Inflammatory macrophage treated with lipopolysaccharide for 4 hours (primary cell): Measurements from ENCODE around the gene POLA1.

Source experiments
- DNase-seq: peaks from one replicate; pipeline ENCODE4 v3.0.0-alpha.2; 2020

POLA1 gene

GRCh38 chrX:24886916-24887315 is 193.2 kb downstream of the POLA1 start:
- DNase-seq: no peak

GRCh38 chrX:24890677-24891076 is 197.0 kb downstream of the POLA1 start:
- DNase-seq: no peak

GRCh38 chrX:24899391-24899790 is 205.7 kb downstream of the POLA1 start:
- DNase-seq: no peak

- DNase-seq: no peak
Measured at GRCh38 chrX:24900234-24900633, 206.5 kb downstream of the POLA1 start.

GRCh38 chrX:24902806-24903205 is 209.1 kb downstream of the POLA1 start:
- no peak for DNase-seq

- DNase-seq: no peak
Measured at GRCh38 chrX:24918715-24919114, 225.0 kb downstream of the POLA1 start.

GRCh38 chrX:24920769-24921168 is 227.1 kb downstream of the POLA1 start:
- no peak for DNase-seq

- no peak for DNase-seq
Measured at GRCh38 chrX:24925430-24925829, 231.7 kb downstream of the POLA1 start.

GRCh38 chrX:24927372-24927771 is 233.7 kb downstream of the POLA1 start:
- no peak for DNase-seq

GRCh38 chrX:24928114-24928513 is 234.4 kb downstream of the POLA1 start:
- DNase-seq: no peak

- no peak for DNase-seq
Measured at GRCh38 chrX:24934279-24934678, 240.6 kb downstream of the POLA1 start.

- DNase-seq: no peak
Measured at GRCh38 chrX:24945009-24945408, 251.3 kb downstream of the POLA1 start.

GRCh38 chrX:24946369-24946768 is 252.7 kb downstream of the POLA1 start:
- no peak for DNase-seq

- no peak for DNase-seq
Measured at GRCh38 chrX:24954732-24955131, 261.0 kb downstream of the POLA1 start.

GRCh38 chrX:24955372-24955930 is 261.7 kb downstream of the POLA1 start:
- DNase-seq: no peak

GRCh38 chrX:24956828-24957227 is 263.1 kb downstream of the POLA1 start:
- DNase-seq: no peak

- no peak for DNase-seq
Measured at GRCh38 chrX:24961809-24962208, 268.1 kb downstream of the POLA1 start.

GRCh38 chrX:24963823-24964222 is 270.1 kb downstream of the POLA1 start:
- no peak for DNase-seq

GRCh38 chrX:24965372-24965771 is 271.7 kb downstream of the POLA1 start:
- DNase-seq: no peak

- DNase-seq: no peak
Measured at GRCh38 chrX:24969812-24970211, 276.1 kb downstream of the POLA1 start.

- no peak for DNase-seq
Measured at GRCh38 chrX:24979081-24979480, 285.4 kb downstream of the POLA1 start.

- no peak for DNase-seq
Measured at GRCh38 chrX:24981030-24981429, 287.3 kb downstream of the POLA1 start.

GRCh38 chrX:24982306-24982965 is 288.7 kb downstream of the POLA1 start:
- DNase-seq: no peak

- no peak for DNase-seq
Measured at GRCh38 chrX:24983931-24984330, 290.2 kb downstream of the POLA1 start.

- no peak for DNase-seq
Measured at GRCh38 chrX:24985120-24985519, 291.4 kb downstream of the POLA1 start.
